Astrocyte of the cerebellum (primary cell): ENCODE data around the gene MINDY4.

Source experiments
- DNase-seq: peaks from one replicate; pipeline ENCODE4 v3.0.0-alpha.2; 2011; ENCODE audit warnings: low read depth
- H3K4me3 ChIP-seq: 2 replicates; pipeline ENCODE4 v1.5.1; 2011; ENCODE audit warnings: mild to moderate bottlenecking, low read depth, low read length, moderate library complexity
- CTCF ChIP-seq: IDR thresholded peaks from 2 replicates; pipeline ENCODE4 v1.5.1; 2012; ENCODE audit warnings: low read length, low read depth, moderate library complexity, mild to moderate bottlenecking; ENCODE audit errors: missing control alignments
- in situ Hi-C: cut with HindIII; loops from 2 replicates; pipeline ENCODE4 v1.10.0; 2017; ENCODE audit warnings: low sequenced_read_pairs

MINDY4 gene

GRCh38 chr7:30880941-30881340 is 109.7 kb downstream of the MINDY4 start:
- DNase-seq, result no peak
- in situ Hi-C loops, result no loop called here
- no peak overlapping the region for H3K4me3 ChIP-seq
- no peak for TF ChIP-seq CTCF

DNA sequence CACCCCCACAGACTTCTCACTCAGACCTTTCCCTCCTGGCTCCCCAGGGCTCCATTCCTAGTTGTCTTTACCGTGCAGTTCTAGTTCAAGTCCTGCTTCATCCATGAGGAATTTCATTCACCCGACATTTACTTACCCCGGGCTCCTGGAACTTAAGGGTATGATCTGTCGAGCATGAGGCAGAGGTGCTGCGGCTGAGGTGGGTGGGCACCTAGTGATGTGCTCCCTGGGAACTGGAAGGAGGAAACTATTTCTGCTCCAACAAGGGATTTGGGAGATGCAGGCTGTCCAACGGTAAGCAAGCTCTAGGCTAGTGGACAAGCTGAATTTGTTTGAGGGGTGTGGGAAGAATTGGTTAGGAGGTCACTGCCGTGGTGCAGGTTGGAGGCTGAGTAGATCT is 110.2 kb downstream of the MINDY4 start:
- TF ChIP-seq CTCF, result no peak
- in situ Hi-C loops, result no loop called here
- DNase-seq, result no peak
- H3K4me3 ChIP-seq, result no peak overlapping the region

- no peak for TF ChIP-seq CTCF
- in situ Hi-C loops, result no loop called here
- no peak overlapping the region for H3K4me3 ChIP-seq
- no peak for DNase-seq
Measured at GRCh38 chr7:30884881-30885280, 113.7 kb downstream of the MINDY4 start.

DNA sequence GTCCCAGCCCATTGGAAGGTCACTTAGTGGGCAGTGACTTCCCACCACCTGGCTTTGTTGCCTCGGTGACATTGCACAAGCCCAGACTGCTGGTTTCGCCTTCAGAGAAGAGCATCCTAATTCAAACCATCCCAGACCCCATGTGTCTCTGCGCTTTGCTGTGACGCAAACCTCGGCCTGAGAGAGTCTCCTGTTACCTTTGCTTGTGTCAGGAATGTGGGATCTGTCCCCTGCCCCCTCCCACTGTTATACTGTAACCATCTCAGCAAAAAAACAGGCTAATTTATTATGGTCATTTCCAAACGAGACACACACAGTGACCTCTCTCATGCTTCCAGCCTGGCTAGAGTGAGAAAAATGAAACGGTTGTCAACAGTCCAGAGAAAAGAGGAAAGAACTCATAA is 115.4 kb downstream of the MINDY4 start:
- no peak for DNase-seq
- in situ Hi-C loops, result no loop called here
- TF ChIP-seq CTCF, result no peak
- H3K4me3 ChIP-seq, result no peak overlapping the region

- no peak for TF ChIP-seq CTCF
- in situ Hi-C loops, result no loop called here
- H3K4me3 ChIP-seq, result no peak overlapping the region
- DNase-seq, result no peak
Measured at GRCh38 chr7:30887464-30887872, 116.3 kb downstream of the MINDY4 start.

DNA sequence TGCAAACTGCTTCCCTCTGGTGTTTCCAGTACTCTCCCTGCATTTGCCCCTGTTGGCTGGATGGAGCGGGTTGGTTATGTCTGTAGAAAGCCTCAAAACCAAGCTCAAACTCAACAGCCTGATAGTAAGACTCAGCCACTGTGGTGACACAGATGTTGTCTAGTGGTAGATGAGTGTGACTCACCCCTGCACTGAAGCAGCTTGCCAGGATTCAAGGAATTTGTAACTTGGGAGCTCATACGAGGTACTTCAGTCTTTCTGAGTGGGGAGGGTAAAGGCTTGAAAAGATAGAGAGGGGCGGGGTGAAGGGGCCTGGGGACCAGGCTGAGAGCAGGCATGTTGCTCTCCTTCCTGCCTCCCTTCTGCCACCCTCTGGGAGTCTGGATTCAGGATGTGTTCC is 117.5 kb downstream of the MINDY4 start:
- no peak for TF ChIP-seq CTCF
- no peak overlapping the region for H3K4me3 ChIP-seq
- in situ Hi-C loops, result no loop called here
- DNase-seq, result peak; percentile 83

DNA sequence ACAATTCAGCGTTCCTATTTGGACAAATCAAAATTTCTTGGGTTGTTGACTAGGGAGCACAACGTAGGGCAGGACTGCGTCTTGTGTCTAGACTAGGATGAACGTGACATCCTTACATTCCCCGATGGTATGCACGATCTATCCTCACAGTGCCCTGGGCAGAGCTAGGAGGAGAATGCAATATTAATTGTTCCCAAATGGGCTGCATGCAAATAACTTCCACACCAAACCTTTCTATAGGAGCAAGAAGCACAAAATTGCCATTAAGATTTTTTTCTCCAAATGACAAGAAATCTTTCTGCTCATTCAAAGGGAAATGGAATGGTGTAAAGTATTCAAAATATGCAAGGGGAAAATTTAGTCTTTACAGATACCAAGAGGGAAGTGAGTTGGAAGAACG is 119.0 kb downstream of the MINDY4 start:
- H3K4me3 ChIP-seq, result no peak overlapping the region
- no peak for DNase-seq
- TF ChIP-seq CTCF, result no peak
- in situ Hi-C loops, result no loop called here
